Gastrocnemius medialis (tissue), 4 donors: ENCODE data around the gene ADCY2.

ENCODE experiments used
- CTCF ChIP-seq, 5 experiments: fragments of 450-650 bp in 3 of 5; fragments of 200-600 bp in 2 of 5; sonication (generic) in 2 of 5; IDR thresholded peaks in 4 of 5; conservative IDR thresholded peaks in 1 of 5; 1 replicate in 4 of 5; 2 replicates in 1 of 5; pipeline ENCODE4 v1.5.1; 2016 to 2019; ENCODE audit warnings: antibody characterized with exemption in 5 of 5, mild to moderate bottlenecking in 3 of 5, moderate library complexity in 3 of 5
- POLR2A ChIP-seq, 2 donors: fragments of 450-650 bp; IDR thresholded peaks; one replicate each; pipeline ENCODE4 v1.6.1; 2017; ENCODE audit warnings: antibody characterized with exemption in 2 of 2, mild to moderate bottlenecking in 2 of 2, moderate library complexity in 2 of 2

- TF ChIP-seq CTCF (IDR thresholded peaks at IDR 0.05 in 4 of 5, conservative IDR thresholded peaks at IDR 0.05 in 1 of 5): no peak
- no peak for TF ChIP-seq POLR2A (IDR thresholded peaks at IDR 0.05)
These were observed 152.7 kb downstream of the ADCY2 start for GRCh38 chr5:7548596-7548995.
